CD4-positive, alpha-beta T cell treated with Interleukin-17A for 4 hours (primary cell): Measurements from ENCODE around the gene MMP25.

Experiments used
- DNase-seq: peaks from one replicate; pipeline ENCODE4 v3.0.0-alpha.2; 2020; ENCODE audit warnings: mixed read lengths

MMP25 gene, protein sequence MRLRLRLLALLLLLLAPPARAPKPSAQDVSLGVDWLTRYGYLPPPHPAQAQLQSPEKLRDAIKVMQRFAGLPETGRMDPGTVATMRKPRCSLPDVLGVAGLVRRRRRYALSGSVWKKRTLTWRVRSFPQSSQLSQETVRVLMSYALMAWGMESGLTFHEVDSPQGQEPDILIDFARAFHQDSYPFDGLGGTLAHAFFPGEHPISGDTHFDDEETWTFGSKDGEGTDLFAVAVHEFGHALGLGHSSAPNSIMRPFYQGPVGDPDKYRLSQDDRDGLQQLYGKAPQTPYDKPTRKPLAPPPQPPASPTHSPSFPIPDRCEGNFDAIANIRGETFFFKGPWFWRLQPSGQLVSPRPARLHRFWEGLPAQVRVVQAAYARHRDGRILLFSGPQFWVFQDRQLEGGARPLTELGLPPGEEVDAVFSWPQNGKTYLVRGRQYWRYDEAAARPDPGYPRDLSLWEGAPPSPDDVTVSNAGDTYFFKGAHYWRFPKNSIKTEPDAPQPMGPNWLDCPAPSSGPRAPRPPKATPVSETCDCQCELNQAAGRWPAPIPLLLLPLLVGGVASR

DNA sequence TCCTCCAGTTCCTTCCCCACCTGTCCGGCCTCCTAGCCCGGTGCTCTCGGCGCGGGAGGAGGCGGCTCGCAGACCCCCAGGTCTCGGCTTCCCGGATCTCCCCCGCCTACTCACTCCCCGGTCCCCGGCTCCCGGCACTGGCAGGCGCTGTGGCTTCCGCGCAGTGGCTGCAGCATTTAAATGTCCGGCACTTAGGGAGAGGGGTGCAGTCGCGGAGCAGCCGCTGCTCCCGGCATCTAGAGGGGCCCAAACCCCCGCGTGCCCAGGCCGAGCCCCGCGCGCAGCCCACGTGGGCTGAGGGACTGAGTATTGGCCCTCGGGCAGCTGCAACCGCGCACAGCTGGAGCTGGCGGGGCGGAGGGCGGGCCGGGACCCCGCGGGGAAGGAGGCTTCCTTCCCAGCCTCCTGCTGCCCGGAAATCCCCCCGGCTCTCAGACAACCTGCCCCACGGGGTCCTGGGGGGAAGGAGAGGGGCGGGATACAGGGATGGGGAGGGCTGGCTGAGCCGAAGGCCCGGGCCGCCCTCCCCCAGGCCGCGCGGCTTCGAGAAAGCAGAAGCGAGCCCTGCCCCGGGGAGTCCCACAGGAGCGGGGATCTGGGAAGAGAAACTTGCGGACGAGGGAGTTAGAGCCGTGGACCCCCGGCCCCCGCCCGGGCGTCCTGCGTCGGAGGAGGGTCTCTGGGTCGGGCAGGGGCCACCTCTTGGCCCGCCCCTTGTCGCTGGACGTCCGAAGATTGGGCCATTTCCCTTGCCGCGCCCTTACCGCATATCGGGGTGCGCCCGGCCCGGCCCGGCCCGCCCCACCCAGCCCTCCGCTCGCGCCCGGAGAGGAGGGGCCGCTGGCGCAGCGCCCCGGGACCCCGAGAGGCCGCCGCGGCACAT lies at the start of gene MMP25:
Gene MMP25 (plus strand): TSS at position 804 of the 883 bp plus-strand sequence. CDS start 357 bp downstream, outside the sequence.
- DNase-seq = no peak

DNA sequence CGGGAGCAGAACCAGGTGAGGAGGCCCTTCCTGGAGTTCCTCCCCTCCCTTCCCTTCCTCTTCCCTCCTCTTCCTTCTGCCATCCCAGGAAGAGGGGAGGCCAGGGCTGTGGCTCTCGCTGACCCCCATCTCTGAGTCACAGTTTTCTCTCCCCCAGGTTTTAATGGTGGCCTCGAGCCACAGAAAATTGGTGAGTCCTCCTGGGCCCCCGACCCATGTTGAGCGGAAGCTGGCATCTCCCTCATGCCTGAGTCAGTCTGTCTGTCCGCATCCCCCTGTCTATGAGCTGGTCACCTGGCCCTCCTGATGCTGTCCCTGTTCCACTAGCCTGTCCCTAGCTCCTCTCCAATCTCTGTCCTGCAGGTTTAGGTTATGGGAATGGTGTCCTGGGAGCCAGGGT lies 46.4 kb upstream of the MMP25 start:
- no peak for DNase-seq

DNA sequence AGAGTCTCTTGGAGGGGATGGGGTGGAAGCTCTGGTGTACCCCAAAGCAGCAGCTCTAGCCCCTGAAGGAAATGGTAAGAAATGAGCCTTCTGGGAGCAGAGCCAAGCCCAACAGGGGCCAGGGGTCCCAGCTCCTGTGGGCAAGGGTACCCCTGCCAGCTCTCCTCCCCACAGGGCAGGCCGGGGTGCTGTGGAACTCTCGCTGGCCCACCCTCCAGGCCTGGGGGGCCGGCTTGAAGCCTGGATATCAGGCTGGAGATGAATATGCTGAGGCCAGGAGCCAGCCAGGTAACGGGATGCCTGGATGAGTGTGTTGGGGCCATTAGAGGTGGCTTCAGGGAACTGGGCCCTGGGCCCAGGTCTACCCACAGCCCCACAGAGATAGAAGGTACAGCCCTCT lies 45.8 kb upstream of the MMP25 start:
- no peak for DNase-seq

DNA sequence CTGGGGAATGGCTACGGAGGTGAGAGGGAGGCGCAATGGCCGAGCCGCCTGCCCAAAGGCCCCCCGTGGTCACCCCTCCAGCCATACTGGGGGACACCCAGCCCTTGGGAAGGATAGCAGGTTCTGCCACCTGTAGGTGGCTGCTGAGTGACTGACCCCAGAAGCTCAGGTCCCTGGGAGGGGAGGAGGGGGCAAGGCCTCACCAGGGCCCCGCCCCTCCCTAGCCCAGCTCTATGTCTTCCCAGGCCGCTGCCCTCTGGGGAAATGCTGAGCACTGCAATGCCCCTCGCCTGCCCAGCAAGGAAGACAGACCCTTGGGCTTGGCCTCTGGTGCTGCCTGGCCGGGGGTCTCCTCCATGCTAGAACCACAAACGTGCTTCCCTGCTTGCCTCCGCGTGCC lies 45.0 kb upstream of the MMP25 start:
- DNase-seq = no peak

DNA sequence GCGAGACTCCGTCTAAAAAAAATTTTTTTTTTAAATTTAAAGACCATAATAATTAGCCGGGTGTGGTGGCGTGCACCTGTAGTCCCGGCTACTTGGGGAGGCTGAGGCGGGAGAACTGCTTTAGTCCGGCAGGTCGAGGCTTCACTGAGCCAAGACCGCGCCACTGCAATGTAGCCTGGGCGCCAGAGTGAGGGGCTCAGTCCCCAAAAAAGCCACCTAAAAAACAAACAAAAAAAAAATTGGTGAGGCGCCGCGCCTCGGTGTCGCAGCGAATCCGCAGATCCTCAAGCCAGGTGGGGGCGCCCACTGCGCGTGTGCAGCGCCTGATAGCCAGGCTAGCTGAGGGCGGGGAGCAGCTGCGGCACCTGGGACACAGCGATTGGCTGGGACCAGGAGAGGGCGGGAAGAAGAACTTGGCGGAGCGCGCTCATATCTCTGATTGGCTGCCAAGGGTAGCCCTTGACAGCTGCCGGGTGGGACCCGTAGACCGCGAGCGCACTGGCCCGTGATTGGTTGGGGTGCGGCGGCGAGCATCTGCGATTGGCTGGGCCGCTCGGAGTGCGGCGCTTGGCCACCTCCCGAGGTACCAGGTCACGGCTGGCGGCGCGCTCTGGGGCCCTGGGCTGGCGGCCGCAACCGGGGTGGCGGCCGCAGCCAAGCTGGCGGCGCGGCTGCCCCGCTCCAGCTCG lies 42.6 kb upstream of the MMP25 start:
- peak; percentile 96 for DNase-seq

DNA sequence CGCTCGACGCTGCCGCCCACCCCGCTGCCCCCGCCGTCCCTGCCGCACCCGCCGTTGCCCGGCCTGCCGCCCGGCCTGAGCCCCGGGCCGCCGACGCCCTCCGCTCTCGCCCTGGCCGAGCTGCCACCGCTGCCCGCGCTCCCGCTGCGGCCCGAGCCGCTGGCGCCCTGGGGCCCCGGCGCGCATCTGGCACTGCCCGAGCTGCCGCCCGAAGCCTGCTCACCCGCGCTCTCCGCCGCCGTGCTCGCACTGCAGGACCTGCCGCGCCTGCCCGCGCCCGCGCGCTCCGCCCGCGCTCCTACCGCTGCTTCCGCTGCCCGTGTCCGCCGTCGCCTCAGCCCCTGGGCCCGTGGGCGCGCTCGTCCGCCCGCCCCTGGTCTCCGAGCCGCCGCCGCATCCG lies 42.0 kb upstream of the MMP25 start:
- DNase-seq = no peak

DNA sequence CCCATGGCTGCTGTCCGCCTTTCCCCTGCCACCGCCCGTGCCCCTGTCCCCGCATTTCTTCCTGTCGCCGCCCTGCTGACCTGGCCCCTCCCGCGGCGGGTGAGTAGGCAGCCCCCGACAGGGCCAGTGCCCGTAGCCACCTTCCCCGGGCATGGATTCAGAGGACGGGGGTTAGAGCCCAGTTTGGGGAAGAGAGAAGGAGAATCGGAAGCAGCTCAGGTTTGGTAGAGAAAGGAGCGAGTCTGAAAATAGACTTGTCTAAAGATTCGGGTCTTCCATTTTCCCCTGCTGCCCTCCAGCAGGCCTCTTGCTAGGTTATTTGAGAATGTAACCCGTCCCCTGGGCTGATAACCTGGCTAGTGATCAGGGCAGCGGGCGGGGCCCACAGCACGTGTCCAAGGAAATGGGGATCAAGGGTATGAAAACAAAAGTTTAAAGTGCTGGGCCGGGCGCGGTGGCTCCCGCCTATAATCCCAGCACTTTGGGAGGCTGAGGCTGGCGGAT lies 41.5 kb upstream of the MMP25 start:
- DNase-seq = no peak

DNA sequence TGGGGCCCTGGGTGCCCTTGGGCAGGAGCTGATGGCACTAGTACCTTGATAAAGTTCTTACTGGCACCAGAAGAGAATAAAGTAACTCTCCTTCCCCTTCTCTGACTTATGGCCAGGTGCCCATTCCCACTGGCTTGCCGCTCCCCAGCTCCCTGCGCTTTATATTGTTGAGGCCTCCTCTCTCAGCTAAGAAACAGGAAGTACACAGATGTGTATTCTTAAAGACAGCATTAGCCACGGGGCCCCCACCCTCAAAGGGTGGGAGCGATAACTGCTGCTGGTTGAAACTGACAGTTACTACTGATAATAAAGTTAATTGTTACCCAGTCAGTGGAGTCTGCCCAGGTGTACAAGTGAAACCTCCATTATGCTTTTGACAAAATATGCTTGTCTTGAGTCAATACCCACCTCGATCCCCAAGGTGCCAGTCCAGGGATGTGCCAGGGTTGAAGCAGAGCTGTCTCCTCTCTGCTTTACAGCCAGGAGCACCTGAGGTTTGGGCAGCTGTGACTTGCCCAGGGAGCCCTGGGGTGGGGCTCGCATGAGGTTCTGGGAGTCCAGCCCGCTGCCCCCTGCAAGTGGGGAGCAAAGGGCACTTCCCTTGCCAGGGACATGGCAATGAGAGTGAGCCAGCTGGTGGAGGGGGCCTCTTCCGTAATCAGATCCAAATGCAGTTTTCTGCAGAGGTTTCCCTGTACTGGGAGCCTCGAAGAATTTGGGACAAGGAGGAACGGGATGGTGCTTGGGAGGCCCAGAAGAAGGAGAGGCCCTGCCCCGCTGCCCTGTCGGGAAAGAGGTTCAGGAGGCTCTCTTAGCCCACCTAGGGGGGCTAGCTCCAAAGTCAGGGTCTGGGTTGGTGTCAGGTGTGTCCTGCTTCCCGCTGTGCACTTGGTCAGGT lies 39.1 kb upstream of the MMP25 start:
- DNase-seq = no peak

DNA sequence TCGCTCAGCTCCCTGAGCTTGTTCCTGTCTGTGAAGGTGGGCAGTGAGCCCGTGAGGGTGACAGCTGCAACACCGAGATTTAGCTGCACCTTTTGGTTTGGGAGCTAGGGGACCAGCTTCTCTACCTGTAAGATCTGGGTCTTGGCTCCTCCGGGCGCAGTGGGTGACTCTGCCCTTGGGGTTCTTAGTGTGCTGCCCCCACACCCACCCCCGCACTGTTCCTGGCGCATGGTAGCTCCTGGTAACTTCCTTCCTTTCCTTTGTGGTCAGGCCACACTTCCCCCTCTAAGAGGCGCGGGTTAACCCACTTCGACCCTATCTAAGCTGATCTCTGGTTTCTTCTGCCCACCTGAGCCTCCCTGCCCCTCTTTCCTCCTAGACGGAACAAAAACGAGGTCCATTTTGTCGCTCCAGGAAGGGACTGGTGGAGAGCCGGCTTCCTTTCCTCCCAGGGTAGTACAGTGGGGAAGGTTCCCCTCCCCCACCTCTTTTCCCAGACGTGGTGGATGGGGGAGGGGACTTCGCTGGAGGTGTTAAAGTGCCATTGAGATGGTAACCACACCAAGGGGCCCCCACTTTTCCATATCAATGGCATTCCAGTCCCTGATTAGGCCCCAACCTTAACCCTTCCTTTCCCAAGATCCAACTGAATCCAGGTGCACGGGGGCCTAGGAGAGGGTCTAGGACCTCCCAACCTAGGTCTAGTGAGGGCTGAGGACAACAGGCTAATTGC lies 38.2 kb upstream of the MMP25 start:
- DNase-seq = peak; percentile 52

DNA sequence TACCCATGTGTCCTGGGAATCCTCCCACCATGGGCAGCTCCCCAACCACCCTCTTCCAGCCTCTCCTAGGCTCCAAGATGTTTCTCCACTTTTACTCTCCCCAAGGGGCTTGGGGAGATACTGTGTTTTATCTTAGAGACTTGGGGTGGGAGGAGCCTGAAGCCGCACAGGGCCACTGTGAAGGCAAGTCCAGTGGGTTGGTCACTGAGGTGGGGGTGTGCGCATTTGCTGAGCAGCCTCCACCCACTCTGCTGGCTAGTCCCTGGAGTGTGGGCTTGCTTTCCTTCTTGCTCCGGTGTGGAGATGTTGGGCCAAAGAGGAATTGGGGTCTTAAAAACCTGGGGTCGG lies 37.7 kb upstream of the MMP25 start:
- no peak for DNase-seq

DNA sequence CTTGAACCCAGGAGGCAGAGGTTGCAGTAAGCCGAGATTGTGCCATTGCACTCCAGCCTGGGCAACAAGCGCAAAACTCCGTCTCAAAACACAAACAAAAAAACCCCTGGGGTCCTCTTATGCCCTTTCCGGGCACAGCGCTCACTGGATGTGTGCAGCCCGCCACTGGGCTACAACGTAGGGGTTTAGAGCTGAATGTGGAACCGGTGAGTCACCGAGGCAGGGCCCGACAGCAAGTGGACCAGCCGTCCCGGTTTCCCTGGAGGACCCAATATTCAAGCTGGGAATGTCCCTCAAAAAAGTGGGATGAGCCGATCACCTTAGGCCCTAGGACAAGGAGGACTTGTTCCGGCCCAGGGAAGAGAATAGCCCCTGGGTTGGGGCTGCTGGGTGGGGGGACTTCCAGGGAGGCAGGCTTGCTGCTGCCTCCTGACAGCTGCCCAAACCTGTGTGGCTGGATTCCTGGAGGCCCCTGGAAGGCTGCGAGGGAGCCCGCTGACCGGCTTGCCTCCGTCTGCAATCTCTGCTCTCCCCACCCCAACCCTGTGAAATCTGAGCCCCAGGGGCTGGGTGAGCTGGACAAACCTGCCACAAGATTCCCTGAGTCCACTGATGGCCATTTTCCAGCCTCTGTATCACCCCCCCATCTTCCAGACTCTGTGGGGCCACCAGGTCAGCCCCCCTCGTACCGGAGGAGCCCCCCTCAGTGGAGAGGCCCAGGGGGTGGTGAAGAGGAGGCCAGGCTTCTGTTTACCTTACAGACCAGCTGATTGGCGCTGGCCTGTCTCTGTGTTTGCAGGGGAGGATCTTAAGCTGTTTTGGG lies 36.6 kb upstream of the MMP25 start:
- DNase-seq = no peak

DNA sequence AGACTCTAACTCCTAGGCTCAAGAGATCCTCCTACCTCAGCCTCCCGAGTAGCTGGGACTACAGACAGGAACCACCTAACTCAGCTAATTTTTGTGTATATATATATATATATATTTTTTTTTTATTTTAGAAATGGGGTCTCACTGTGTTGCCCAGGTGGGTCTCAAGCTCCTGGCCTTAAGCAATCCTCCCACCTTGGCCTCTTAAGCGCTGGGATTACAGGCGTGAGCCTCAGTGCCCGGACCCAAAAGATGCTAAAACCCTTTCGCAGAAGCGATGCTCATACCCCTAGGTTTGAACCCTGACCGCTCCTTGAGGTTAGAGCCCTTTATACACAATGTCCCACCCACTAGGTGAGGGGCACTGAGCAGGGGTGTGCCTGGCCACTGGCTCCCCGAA lies 35.9 kb upstream of the MMP25 start:
- no peak for DNase-seq

DNA sequence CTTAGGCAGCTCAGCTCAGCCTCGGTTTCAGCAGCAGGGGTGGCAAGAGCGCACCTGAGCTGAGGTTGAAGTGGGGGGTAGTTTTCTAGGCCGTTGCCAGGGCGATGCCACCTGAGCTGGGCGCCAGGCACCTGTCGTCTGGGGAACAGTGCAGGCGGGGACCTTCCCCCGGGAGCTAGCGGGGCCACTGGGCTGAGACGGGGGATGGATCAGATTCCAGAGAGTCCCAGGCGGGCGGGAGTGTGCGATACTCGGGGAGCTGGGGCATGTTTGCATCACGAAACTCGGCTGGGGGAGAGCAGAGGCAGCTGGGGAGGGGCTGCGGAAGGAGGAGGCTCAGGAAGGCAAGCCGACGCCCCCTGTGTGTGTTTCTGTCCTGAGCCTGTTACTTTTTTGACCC lies 34.1 kb upstream of the MMP25 start:
- DNase-seq = no peak

DNA sequence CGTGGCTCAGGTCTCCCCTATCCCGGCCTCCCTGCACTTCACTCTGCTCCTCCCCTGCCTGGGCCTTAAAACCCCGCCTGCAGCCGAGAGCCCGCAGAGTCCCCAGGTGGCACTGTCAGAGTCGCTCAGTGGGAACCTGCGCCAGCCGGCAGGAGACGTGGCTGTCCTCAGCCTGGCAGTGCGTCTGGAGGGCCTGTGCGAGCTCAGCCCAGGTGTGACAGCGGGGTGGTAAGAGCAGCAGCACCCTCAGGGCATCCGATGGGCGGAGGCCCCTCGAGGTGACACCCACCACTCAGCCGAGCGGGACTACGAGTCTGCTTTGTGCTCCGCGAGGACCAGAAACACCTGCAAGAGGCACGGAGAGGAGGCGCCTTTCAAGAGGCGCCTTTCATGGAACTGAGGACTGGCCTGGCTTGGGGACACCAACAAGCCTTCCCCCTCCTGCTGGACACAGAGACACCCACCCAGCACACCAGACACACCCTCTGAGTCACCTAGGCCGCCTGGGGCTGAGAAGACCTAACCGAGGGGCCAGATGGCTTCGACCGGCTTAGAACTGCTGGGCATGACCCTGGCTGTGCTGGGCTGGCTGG lies 33.4 kb upstream of the MMP25 start, which contains the start of gene CLDN9:
Gene CLDN9 (plus strand): TSS at position 96 of the 593 bp plus-strand sequence. CDS start 440 bp downstream, at position 536.
- DNase-seq = peak; percentile 29

DNA sequence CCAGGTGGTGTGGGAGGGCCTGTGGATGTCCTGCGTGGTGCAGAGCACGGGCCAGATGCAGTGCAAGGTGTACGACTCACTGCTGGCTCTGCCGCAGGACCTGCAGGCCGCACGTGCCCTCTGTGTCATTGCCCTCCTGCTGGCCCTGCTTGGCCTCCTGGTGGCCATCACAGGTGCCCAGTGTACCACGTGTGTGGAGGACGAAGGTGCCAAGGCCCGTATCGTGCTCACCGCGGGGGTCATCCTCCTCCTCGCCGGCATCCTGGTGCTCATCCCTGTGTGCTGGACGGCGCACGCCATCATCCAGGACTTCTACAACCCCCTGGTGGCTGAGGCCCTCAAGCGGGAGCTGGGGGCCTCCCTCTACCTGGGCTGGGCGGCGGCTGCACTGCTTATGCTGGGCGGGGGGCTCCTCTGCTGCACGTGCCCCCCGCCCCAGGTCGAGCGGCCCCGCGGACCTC lies 32.8 kb upstream of the MMP25 start:
- no peak for DNase-seq

DNA sequence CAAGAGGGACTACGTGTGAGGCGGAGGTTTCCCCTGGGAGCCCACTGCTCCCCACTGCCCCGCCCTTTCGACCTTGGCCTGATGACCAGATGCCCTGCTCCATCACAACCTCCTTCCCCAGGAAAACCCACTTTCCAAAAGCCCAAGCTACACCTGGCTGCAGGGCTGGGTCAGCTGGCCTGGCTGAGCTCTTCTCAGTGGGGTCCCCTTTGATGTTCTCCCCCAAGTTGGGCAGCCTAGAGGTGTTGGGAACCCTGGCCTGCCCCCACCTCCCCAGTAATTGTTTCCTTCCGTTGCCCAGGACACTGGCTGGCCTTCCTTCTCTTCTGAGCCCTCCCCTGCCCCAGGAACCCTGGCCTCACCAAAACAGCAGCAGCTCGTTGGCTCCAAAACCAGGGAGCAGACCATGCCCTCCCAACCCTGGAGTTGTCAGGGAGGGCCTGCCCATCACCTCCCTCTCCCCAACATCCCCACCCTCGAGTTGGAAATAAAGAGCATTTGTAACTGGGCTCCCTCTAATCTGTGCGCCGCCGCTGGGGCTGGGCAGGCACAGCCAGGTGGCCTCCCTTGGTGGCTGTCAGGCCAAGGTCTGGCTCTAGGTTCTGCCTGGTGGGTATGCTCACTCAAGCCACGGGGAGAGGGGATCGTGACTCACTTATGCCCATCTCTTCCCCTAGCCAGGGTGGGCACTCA lies 32.2 kb upstream of the MMP25 start:
- no peak for DNase-seq

DNA sequence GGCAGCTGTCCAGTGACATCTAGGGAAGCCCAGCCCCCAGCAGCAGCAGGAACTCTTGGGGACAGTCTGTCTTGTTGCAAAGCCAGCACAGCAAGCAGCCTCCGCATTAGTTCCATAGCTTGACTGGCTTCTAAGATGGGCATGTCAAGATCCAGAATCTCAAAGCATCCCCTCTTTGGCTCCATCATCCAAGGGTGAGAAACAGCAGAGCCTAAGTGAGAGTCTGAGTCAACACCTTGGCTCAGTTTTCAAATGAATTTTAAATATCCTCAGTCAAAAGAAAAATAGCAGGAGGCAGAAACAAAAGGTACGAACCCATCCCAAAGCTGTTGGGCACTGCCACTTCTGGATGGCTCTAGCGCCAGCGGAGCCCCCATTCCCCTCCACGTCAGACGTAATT lies 31.4 kb upstream of the MMP25 start:
- DNase-seq = no peak

DNA sequence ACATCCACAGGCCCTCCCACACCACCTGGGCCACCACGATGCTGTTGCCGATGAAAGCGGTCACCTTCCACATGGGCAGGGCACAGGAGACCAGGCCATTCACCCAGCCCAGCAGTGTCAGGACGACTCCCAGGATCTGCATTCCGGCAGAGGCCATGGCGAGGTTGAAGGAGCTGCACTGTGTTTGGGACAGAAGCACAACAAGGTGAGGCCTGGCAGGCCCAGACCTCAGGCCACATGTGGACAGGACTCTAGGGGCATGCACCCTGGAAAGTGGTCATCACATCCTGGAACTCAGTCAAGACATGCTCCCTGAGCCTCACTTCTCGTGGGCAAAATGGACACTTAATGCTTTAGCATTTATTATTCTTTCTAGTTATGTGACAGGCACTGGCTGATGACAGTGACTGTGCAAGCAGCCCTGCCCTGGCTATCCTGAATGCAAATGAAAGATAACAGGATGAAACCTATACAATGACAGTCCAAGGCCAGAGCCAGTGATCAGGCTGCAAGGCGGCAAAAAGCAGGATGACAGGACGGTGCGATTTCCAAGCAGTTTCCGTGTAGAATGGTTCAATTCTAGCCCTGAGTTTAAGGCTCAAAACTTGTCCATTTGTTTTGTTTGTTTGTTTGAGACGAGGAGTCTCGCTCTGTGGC lies 30.4 kb upstream of the MMP25 start:
- no peak for DNase-seq
